HepG2 (cell line): ENCODE results near the gene TH. TPM values are rescaled to one million over a fixed set of nuclear protein-coding genes. Genes with fewer than 3 reads are reported as not detected.
A peak's percentile ranks its signal among the peaks of the same experiment; 100 is the strongest.

Source experiments
- EED ChIP-seq: sonication (generic); formaldehyde crosslinking; IDR thresholded peaks from 2 replicates; pipeline ENCODE4 v1.5.0; 2020; ENCODE audit warnings: mild to moderate bottlenecking, missing genetic modification reagents
- ETV5 ChIP-seq: IDR thresholded peaks from 2 replicates; pipeline ENCODE4 v1.6.1; 2018; ENCODE audit warnings: missing biosample characterization, missing genetic modification reagents, inconsistent platforms, borderline replicate concordance
- GLI4 ChIP-seq: sonication (generic); formaldehyde crosslinking; IDR thresholded peaks from 2 replicates; pipeline ENCODE4 v1.5.1; 2020; ENCODE audit warnings: missing genetic modification reagents, mild to moderate bottlenecking, moderate library complexity, borderline replicate concordance
- HCFC1 ChIP-seq: fragments of 150-350 bp; IDR thresholded peaks from 2 replicates; pipeline ENCODE4 v1.6.1; 2014; ENCODE audit warnings: low read depth, low read length
- LCORL ChIP-seq, 2 experiments: fragments of 450-650 bp in 1 of 2; sonication (generic) in 1 of 2; formaldehyde crosslinking in 1 of 2; IDR thresholded peaks; 2 replicates each; pipeline versions ENCODE4 v1.5.0 to v1.6.1; 2017 to 2020; ENCODE audit warnings: antibody characterized with exemption in 1 of 2, missing genetic modification reagents in 1 of 2
- MNT ChIP-seq: fragments of 450-650 bp; IDR thresholded peaks from 2 replicates; pipeline ENCODE4 v1.6.1; 2016
- MTA1 ChIP-seq: sonication (generic); formaldehyde crosslinking; IDR thresholded peaks from 2 replicates; pipeline ENCODE4 v1.4.0; 2020; ENCODE audit warnings: missing genetic modification reagents, mild to moderate bottlenecking, borderline replicate concordance
- MXD4 ChIP-seq: IDR thresholded peaks from 2 replicates; pipeline ENCODE4 v1.6.1; 2016; ENCODE audit warnings: mild to moderate bottlenecking, missing biosample characterization, missing genetic modification reagents
- PHF8 ChIP-seq: sonication (generic); formaldehyde crosslinking; IDR thresholded peaks from 2 replicates; pipeline ENCODE4 v1.5.0; 2020; ENCODE audit warnings: missing genetic modification reagents
- POLR2G ChIP-seq: fragments of 200-400 bp; formaldehyde crosslinking; IDR thresholded peaks from 2 replicates; pipeline ENCODE4 v1.6.1; 2018; ENCODE audit warnings: mild to moderate bottlenecking, low read depth, low read length, moderate library complexity
- SALL1 ChIP-seq: sonication (generic); formaldehyde crosslinking; IDR thresholded peaks from 2 replicates; pipeline ENCODE4 v1.8.0; 2022; ENCODE audit warnings: mild to moderate bottlenecking, missing genetic modification reagents
- SKIL ChIP-seq: sonication (generic); formaldehyde crosslinking; IDR thresholded peaks from 2 replicates; pipeline ENCODE4 v1.8.0; 2022; ENCODE audit warnings: missing genetic modification reagents, mild to moderate bottlenecking, moderate library complexity, borderline replicate concordance
- SOX6 ChIP-seq, 2 experiments: fragments of 450-650 bp in 1 of 2; sonication (generic) in 1 of 2; formaldehyde crosslinking in 1 of 2; IDR thresholded peaks; 2 replicates each; pipeline versions ENCODE4 v1.4.0 to v1.6.1; 2017 to 2020; ENCODE audit warnings: antibody characterized with exemption in 1 of 2, mild to moderate bottlenecking in 1 of 2, missing genetic modification reagents in 1 of 2
- ZNF235 ChIP-seq: sonication (generic); formaldehyde crosslinking; IDR thresholded peaks from 2 replicates; pipeline ENCODE4 v1.8.1; 2023; ENCODE audit warnings: mild to moderate bottlenecking, missing genetic modification reagents, borderline replicate concordance
- ZNF263 ChIP-seq: sonication (generic); formaldehyde crosslinking; IDR thresholded peaks from 2 replicates; pipeline ENCODE4 v1.4.0; 2020; ENCODE audit warnings: missing genetic modification reagents
- ZNF503 ChIP-seq: sonication (generic); formaldehyde crosslinking; IDR thresholded peaks from 2 replicates; pipeline ENCODE4 v1.4.0; 2020; ENCODE audit warnings: missing genetic modification reagents
- polyA plus RNA-seq, 8 experiments: library from polyadenylated mRNA; depleted of rRNA in 3 of 8; stranded (reverse) in 7 of 8; unstranded in 1 of 8; fragments of >200 nt; fragmentation: Illumina TruSeq in 4 of 8; extraction: Trizol in 4 of 8; gene quantifications; 2 replicates each; pipeline versions ENCODE4 v1.2.1 to v1.2.3, GENCODE V29; 2011 to 2016; ENCODE audit warnings: low read depth in 4 of 8, missing spikeins in 1 of 8, mixed read lengths in 1 of 8; ENCODE audit not compliant: insufficient read depth in 1 of 8
- total RNA-seq, 5 experiments: library from RNA; depleted of rRNA; stranded (reverse); fragments of >200 nt; fragmentation: Illumina TruSeq; extraction: Trizol; gene quantifications; 2 replicates each; pipeline ENCODE4 v1.2.3, GENCODE V29; 2016; ENCODE audit warnings: low read depth in 1 of 5

Gene TH
- total and polyA plus RNA-seq, 2 of the 13 experiments (the other 11 are each of a cell fraction or from before 2014, with no cell fraction given), result 0.36 TPM; not detected in 1

- TF ChIP-seq ZNF503 (no peak), SKIL (CRISPR knock-in tag) (0 out of 2 replicates have a peak, but pooled peaks have one; percentile 10), ZNF235 (CRISPR knock-in tag) (0 out of 2 replicates have a peak, but pooled peaks have one; percentile 3), SALL1 (CRISPR knock-in tag) (0 out of 2 replicates have a peak, but pooled peaks have one; percentile 26), POLR2G (no peak; the same call in 1 of the 2 replicates), MTA1 (CRISPR knock-in tag) (peak; percentile 15; the same call in 1 of the 2 replicates), PHF8 (CRISPR knock-in tag) (peak; percentile 7; the same call in 1 of the 2 replicates), ETV5 (CRISPR knock-in tag) (no peak), GLI4 (CRISPR knock-in tag) (0 out of 2 replicates have a peak, but pooled peaks have one; percentile 16), MNT (no peak), EED (0 out of 2 replicates have a peak, but pooled peaks have one; percentile 32), ZNF263 (CRISPR knock-in tag) (peak; percentile 10; the same call in 1 of the 2 replicates), MXD4 (CRISPR knock-in tag) (peak; percentile 6), LCORL (IDR thresholded peaks at IDR 0.05) (no peak), LCORL (CRISPR knock-in tag; IDR thresholded peaks at IDR 0.05) (0 out of 2 replicates have a peak, but pooled peaks have one; percentile 25), HCFC1 (no peak), SOX6 (IDR thresholded peaks at IDR 0.05) (no peak), SOX6 (CRISPR knock-in tag; IDR thresholded peaks at IDR 0.05) (0 out of 2 replicates have a peak, but pooled peaks have one; percentile 17)
- TF ChIP-seq, all 625 proteins: peak for 68
Measured at GRCh38 chr11:2135018-2135569, 36.5 kb downstream of the TH start (continued).
